ENCODE results near the gene PDE4B. TPM values are rescaled to one million over a fixed set of nuclear protein-coding genes. Genes with fewer than 3 reads are reported as not detected.

Gene PDE4B
- total RNA-seq, 1 experiment from 2014 or later = not detected

- intact Hi-C loops (cut with micrococcal nuclease; ENCODE audit: unreplicated experiment) = no loop called here
- no peak for DNase-seq
- CTCF ChIA-PET = no interaction called here
- Histone ChIP-seq H3K27me3 (replicated peaks; ENCODE audit: control insufficient read depth, insufficient read depth, low read length) (no peaks in the 10 kb centered on the region), H3K9me3 (no peaks in the 10 kb centered on the region), H3K36me3 (ENCODE audit: control insufficient read depth, insufficient read depth, low read length) (no peaks in the 10 kb centered on the region), H3K4me1 (no peaks in the 10 kb centered on the region), H3K4me3 (ENCODE audit: low read depth, low read length) (no peak overlapping the region)
- Mint-ChIP-seq H3K4me1 (ENCODE audit: low read depth, unreplicated experiment) (no peaks in the 10 kb centered on the region), H3K36me3 (ENCODE audit: insufficient read depth, unreplicated experiment) (no peaks in the 10 kb centered on the region), H3K4me3 (ENCODE audit: unreplicated experiment) (no peak overlapping the region), H3K9me3 (ENCODE audit: unreplicated experiment) (no peaks in the 10 kb centered on the region), H3K27me3 (ENCODE audit: insufficient read depth, unreplicated experiment) (peaks cover 12% of the 10 kb centered on the region), H3K27ac (ENCODE audit: unreplicated experiment) (no peak overlapping the region)
- POLR2A ChIA-PET = no interaction called here
- TF ChIP-seq CTCF (IDR thresholded peaks at IDR 0.05; ENCODE audit: insufficient read depth in 1 of 2, low read depth in 1 of 2, low read length in 1 of 2, severe bottlenecking in 1 of 2, unreplicated experiment in 1 of 2) = no peak
- BruUV-seq (replicated peaks) = no TSS peak
These were observed 19.1 kb upstream of the PDE4B start for GRCh38 chr1:65773391-65774123.

- Histone ChIP-seq H3K4me1 (no peaks in the 10 kb centered on the region), H3K36me3 (ENCODE audit: control insufficient read depth, insufficient read depth, low read length) (no peaks in the 10 kb centered on the region), H3K27me3 (replicated peaks; ENCODE audit: control insufficient read depth, insufficient read depth, low read length) (no peaks in the 10 kb centered on the region), H3K9me3 (peaks cover 4% of the 10 kb centered on the region; the same call in 1 of the 2 replicates), H3K4me3 (ENCODE audit: low read depth, low read length) (no peak overlapping the region)
- no peaks in the 10 kb centered on the region for H3K36me3 Mint-ChIP-seq (ENCODE audit: insufficient read depth, unreplicated experiment)
- ChIA-PET CTCF (no interaction called here), POLR2A (no interaction called here)
- DNase-seq = no peak
- H3K27ac Mint-ChIP-seq (ENCODE audit: unreplicated experiment) = no peak overlapping the region
- intact Hi-C loops (cut with micrococcal nuclease; ENCODE audit: unreplicated experiment) = no loop called here
- BruUV-seq (replicated peaks) = no TSS peak
- H3K27me3 Mint-ChIP-seq (ENCODE audit: insufficient read depth, unreplicated experiment) = peaks cover 13% of the 10 kb centered on the region
- TF ChIP-seq CTCF (IDR thresholded peaks at IDR 0.05; ENCODE audit: insufficient read depth in 1 of 2, low read depth in 1 of 2, low read length in 1 of 2, severe bottlenecking in 1 of 2, unreplicated experiment in 1 of 2) = no peak
- peaks cover 16% of the 10 kb centered on the region for H3K9me3 Mint-ChIP-seq (ENCODE audit: unreplicated experiment)
- H3K4me1 Mint-ChIP-seq (ENCODE audit: low read depth, unreplicated experiment) = no peaks in the 10 kb centered on the region
- no peak overlapping the region for H3K4me3 Mint-ChIP-seq (ENCODE audit: unreplicated experiment)
These were observed 3.9 kb upstream of the PDE4B start for GRCh38 chr1:65788762-65789161.

- Mint-ChIP-seq H3K9me3 (ENCODE audit: unreplicated experiment) (peaks cover 16% of the 10 kb centered on the region), H3K27ac (ENCODE audit: unreplicated experiment) (no peak overlapping the region), H3K4me3 (ENCODE audit: unreplicated experiment) (no peak overlapping the region), H3K36me3 (ENCODE audit: insufficient read depth, unreplicated experiment) (no peaks in the 10 kb centered on the region), H3K4me1 (ENCODE audit: low read depth, unreplicated experiment) (no peaks in the 10 kb centered on the region), H3K27me3 (ENCODE audit: insufficient read depth, unreplicated experiment) (peaks cover 15% of the 10 kb centered on the region)
- H3K27me3 ChIP-seq (replicated peaks; ENCODE audit: control insufficient read depth, insufficient read depth, low read length) = no peaks in the 10 kb centered on the region
- H3K36me3 ChIP-seq (ENCODE audit: control insufficient read depth, insufficient read depth, low read length) = no peaks in the 10 kb centered on the region
- peaks cover 4% of the 10 kb centered on the region; the same call in 1 of the 2 replicates for H3K9me3 ChIP-seq
- intact Hi-C loops (cut with micrococcal nuclease; ENCODE audit: unreplicated experiment) = no loop called here
- DNase-seq = no peak
- TF ChIP-seq CTCF (IDR thresholded peaks at IDR 0.05; ENCODE audit: insufficient read depth in 1 of 2, low read depth in 1 of 2, low read length in 1 of 2, severe bottlenecking in 1 of 2, unreplicated experiment in 1 of 2) = no peak
- H3K4me3 ChIP-seq (ENCODE audit: low read depth, low read length) = no peak overlapping the region
- BruUV-seq (replicated peaks) = no TSS peak
- H3K4me1 ChIP-seq = no peaks in the 10 kb centered on the region
- ChIA-PET CTCF (no interaction called here), POLR2A (no interaction called here)
These were observed 1.3 kb upstream of the PDE4B start for GRCh38 chr1:65791396-65791795.
